IPS-20b (cell line): ENCODE data around the gene FOXRED2.
"Not testable (repeated sequence)": the region's sequence is repeated elsewhere in the genome, so short reads cannot be mapped to it uniquely, and the experiment has no call there.

Source experiments
- H3K27ac ChIP-seq: one replicate; pipeline ENCODE4 v1.5.1; 2013; ENCODE audit warnings: low read length
- H3K27me3 ChIP-seq: 2 replicates; pipeline ENCODE4 v1.6.1; 2013; ENCODE audit warnings: mild to moderate bottlenecking, low read length, inconsistent platforms; ENCODE audit not compliant: insufficient read depth
- H3K36me3 ChIP-seq: 2 replicates; pipeline ENCODE4 v1.6.1; 2013; ENCODE audit warnings: low read depth, mild to moderate bottlenecking, inconsistent platforms, low read length, moderate library complexity; ENCODE audit not compliant: insufficient read depth
- H3K4me1 ChIP-seq: 2 replicates; pipeline ENCODE4 v1.6.1; 2013; ENCODE audit warnings: mild to moderate bottlenecking, control low read depth, inconsistent platforms, low read length, moderate library complexity; ENCODE audit not compliant: insufficient read depth
- H3K4me3 ChIP-seq: 2 replicates; pipeline ENCODE4 v1.5.1; 2013; ENCODE audit warnings: mild to moderate bottlenecking, low read length, inconsistent platforms
- H3K9ac ChIP-seq: 2 replicates; pipeline ENCODE4 v1.6.1; 2013; ENCODE audit warnings: low read depth, mild to moderate bottlenecking, inconsistent platforms, low read length, moderate library complexity
- H3K9me3 ChIP-seq: 2 replicates; pipeline ENCODE4 v1.6.1; 2013; ENCODE audit warnings: mild to moderate bottlenecking, low read depth, low read length, inconsistent platforms; ENCODE audit not compliant: insufficient read depth

FOXRED2 gene

GRCh38 chr22:36540867-36541642, 34.2 kb upstream of the FOXRED2 start:
- Histone ChIP-seq H3K27ac (no peak overlapping the region), H3K36me3 (no peaks in the 10 kb centered on the region), H3K9me3 (no peaks in the 10 kb centered on the region), H3K4me3 (no peak overlapping the region), H3K27me3 (peaks cover 5% of the 10 kb centered on the region), H3K9ac (no peak overlapping the region), H3K4me1 (no peaks in the 10 kb centered on the region)

GRCh38 chr22:36538529-36538928, 31.7 kb upstream of the FOXRED2 start:
- no peak overlapping the region for H3K9ac ChIP-seq
- H3K4me3 ChIP-seq = no peak overlapping the region
- no peak overlapping the region for H3K27ac ChIP-seq
- no peaks in the 10 kb centered on the region for H3K27me3 ChIP-seq
- no peaks in the 10 kb centered on the region for H3K36me3 ChIP-seq
- no peaks in the 10 kb centered on the region for H3K9me3 ChIP-seq
- no peaks in the 10 kb centered on the region for H3K4me1 ChIP-seq

- H3K27ac ChIP-seq = no peak overlapping the region
- H3K36me3 ChIP-seq = no peaks in the 10 kb centered on the region
- H3K4me3 ChIP-seq = no peak overlapping the region
- no peaks in the 10 kb centered on the region for H3K27me3 ChIP-seq
- no peaks in the 10 kb centered on the region for H3K4me1 ChIP-seq
- H3K9ac ChIP-seq = no peak overlapping the region
- H3K9me3 ChIP-seq = no peaks in the 10 kb centered on the region
These were observed 29.9 kb upstream of the FOXRED2 start for GRCh38 chr22:36536717-36537116.

DNA sequence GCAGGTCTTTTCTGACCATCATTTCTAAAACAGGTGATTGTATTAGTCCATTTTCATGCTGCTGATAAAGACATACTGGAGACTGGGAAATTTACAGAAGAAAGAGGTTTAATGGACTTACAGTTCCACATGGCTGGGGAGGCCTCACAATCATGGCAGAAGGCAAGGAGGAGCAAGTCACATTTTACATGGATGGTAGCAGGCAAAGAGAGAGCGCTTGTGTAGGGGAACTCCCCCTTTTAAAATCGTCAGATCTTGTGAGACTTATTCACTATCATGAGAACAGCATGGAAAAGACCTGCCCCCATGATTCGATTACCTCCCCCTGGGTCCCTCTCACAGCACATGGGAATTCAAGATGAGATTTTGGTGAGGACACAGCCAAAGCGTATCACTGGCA, 26.5 kb upstream of the FOXRED2 start:
- not testable (repeated sequence) for H3K4me1 ChIP-seq, H3K9me3 ChIP-seq, H3K4me3 ChIP-seq, H3K9ac ChIP-seq, H3K27me3 ChIP-seq, H3K36me3 ChIP-seq, H3K27ac ChIP-seq

GRCh38 chr22:36532466-36532865, 25.6 kb upstream of the FOXRED2 start:
- Histone ChIP-seq H3K9me3 (no peaks in the 10 kb centered on the region), H3K4me3 (no peak overlapping the region), H3K36me3 (no peaks in the 10 kb centered on the region), H3K4me1 (peaks cover 4% of the 10 kb centered on the region; the same call in 1 of the 2 replicates), H3K27ac (no peak overlapping the region), H3K9ac (no peak overlapping the region), H3K27me3 (no peaks in the 10 kb centered on the region)

- Histone ChIP-seq H3K9ac (peak within 1 kb of the TSS; percentile 99), H3K4me1 (peaks cover 4% of the 10 kb centered on the region; the same call in 1 of the 2 replicates), H3K4me3 (peak within 1 kb of the TSS; percentile 99), H3K27ac (peak within 1 kb of the TSS; percentile 96), H3K27me3 (no peaks in the 10 kb centered on the region), H3K9me3 (no peaks in the 10 kb centered on the region), H3K36me3 (peaks cover 33% of the 10 kb centered on the region)
These were observed 22.2 kb upstream of the FOXRED2 start, which contains the start of gene EIF3D for GRCh38 chr22:36528795-36529751. EIF3D (minus strand) TSS chr22:36529166; CDS start chr22:36526121, 3,045 bp downstream.

GRCh38 chr22:36528341-36528740, 21.5 kb upstream of the FOXRED2 start:
- H3K4me1 ChIP-seq = peaks cover 4% of the 10 kb centered on the region; the same call in 1 of the 2 replicates
- no peaks in the 10 kb centered on the region for H3K27me3 ChIP-seq
- H3K9ac ChIP-seq = peak overlapping the region; percentile 99
- H3K4me3 ChIP-seq = peak overlapping the region; percentile 99
- peak overlapping the region; percentile 96 for H3K27ac ChIP-seq
- H3K9me3 ChIP-seq = no peaks in the 10 kb centered on the region
- H3K36me3 ChIP-seq = peaks cover 40% of the 10 kb centered on the region

DNA sequence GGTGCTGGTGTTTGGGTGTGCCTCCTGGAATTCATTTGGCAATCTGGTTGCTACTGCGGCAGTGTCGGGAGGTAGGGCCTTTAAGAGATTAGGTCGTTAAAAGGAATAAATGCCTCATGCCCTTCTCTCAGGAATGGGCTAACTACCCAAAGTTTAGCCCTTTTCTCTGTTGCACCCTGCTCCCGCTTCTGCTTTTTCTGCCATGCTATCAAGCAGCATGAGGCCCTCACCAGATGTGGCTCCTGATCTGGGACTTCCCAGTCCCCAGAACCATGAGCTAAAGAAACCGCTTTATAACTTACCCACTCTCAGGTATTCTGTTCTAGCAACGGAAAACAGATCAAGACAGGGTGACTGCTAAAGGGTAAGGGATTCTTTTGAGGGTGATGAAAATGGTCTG, 15.8 kb upstream of the FOXRED2 start:
- Histone ChIP-seq H3K4me3 (no peak overlapping the region), H3K9me3 (no peaks in the 10 kb centered on the region), H3K9ac (no peak overlapping the region), H3K4me1 (no peaks in the 10 kb centered on the region), H3K27ac (no peak overlapping the region), H3K36me3 (peaks cover 97% of the 10 kb centered on the region), H3K27me3 (no peaks in the 10 kb centered on the region)

GRCh38 chr22:36520423-36520822, 13.6 kb upstream of the FOXRED2 start:
- Histone ChIP-seq H3K27me3 (no peaks in the 10 kb centered on the region), H3K27ac (no peak overlapping the region), H3K9ac (no peak overlapping the region), H3K36me3 (peaks cover 100% of the 10 kb centered on the region), H3K9me3 (no peaks in the 10 kb centered on the region), H3K4me3 (no peak overlapping the region), H3K4me1 (no peaks in the 10 kb centered on the region)

DNA sequence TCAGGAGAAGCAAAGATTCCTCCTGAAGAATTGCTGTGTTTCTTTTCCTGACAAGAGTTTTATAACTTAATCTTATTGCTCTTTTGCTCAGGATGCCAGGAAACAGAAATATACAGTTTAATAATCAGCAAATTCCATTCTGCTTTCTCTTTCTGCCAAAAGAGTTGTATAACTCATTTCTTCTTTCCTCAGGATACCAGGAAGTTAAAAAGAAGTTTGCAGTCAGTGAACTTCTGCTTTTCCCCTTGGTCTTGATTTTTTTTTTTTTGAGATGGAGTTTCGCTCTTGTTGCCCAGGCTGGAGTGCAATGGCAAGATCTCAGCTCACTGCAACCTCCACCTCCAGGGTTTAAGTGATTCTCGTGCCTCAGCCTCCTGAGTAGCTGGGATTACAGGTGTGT, 13.1 kb upstream of the FOXRED2 start:
- peaks cover 100% of the 10 kb centered on the region for H3K36me3 ChIP-seq
- not testable (repeated sequence) for H3K9ac ChIP-seq, H3K9me3 ChIP-seq, H3K4me3 ChIP-seq, H3K27me3 ChIP-seq, H3K27ac ChIP-seq, H3K4me1 ChIP-seq

- no peaks in the 10 kb centered on the region for H3K9me3 ChIP-seq
- no peaks in the 10 kb centered on the region for H3K4me1 ChIP-seq
- H3K27me3 ChIP-seq = no peaks in the 10 kb centered on the region
- no peak overlapping the region for H3K4me3 ChIP-seq
- peaks cover 97% of the 10 kb centered on the region for H3K36me3 ChIP-seq
- H3K9ac ChIP-seq = no peak overlapping the region
- H3K27ac ChIP-seq = no peak overlapping the region
These were observed 7.9 kb upstream of the FOXRED2 start for GRCh38 chr22:36514766-36515165.
